ENCODE data around the gene SDK1.

- no peak for TF ChIP-seq CTCF (IDR thresholded peaks at IDR 0.05)
- TF ChIP-seq POLR2A (IDR thresholded peaks at IDR 0.05) = no peak
Observed at GRCh38 chr7:4124556-4125477, 823.8 kb downstream of the SDK1 start.
